MM.1S (cell line): ENCODE measurements around the gene RXRA.
A peak's percentile ranks its signal among the peaks of the same experiment; 100 is the strongest.

Source experiments
- DNase-seq: peaks from one replicate; pipeline ENCODE4 v3.0.0-alpha.2; 2015
- H2AFZ ChIP-seq: fragments of 300-600 bp; sonication (generic); 2 replicates; pipeline ENCODE4 v1.6.0; 2016; ENCODE audit warnings: antibody characterized with exemption, low read length
- H3F3A ChIP-seq: fragments of 300-600 bp; sonication (generic); 2 replicates; pipeline ENCODE4 v1.6.1; 2016; ENCODE audit warnings: mild to moderate bottlenecking, antibody characterized with exemption, low read length, moderate library complexity, mixed read lengths; ENCODE audit not compliant: insufficient read depth
- H3K27ac ChIP-seq: fragments of 300-600 bp; sonication (generic); 2 replicates; pipeline ENCODE4 v1.5.1; 2016; ENCODE audit warnings: mild to moderate bottlenecking, low read length
- H3K27me3 ChIP-seq: fragments of 300-600 bp; sonication (generic); replicated peaks from 2 replicates; pipeline ENCODE4 v1.6.0; 2016; ENCODE audit warnings: low read length; ENCODE audit not compliant: insufficient read depth
- H3K36me3 ChIP-seq: fragments of 300-600 bp; sonication (generic); replicated peaks from 2 replicates; pipeline ENCODE4 v1.6.1; 2016; ENCODE audit warnings: mild to moderate bottlenecking, low read length, mixed read lengths; ENCODE audit not compliant: insufficient read depth
- H3K4me1 ChIP-seq: fragments of 300-600 bp; sonication (generic); 2 replicates; pipeline ENCODE4 v1.6.1; 2016; ENCODE audit warnings: low read length, mixed read lengths
- H3K4me2 ChIP-seq: fragments of 300-600 bp; sonication (generic); 2 replicates; pipeline ENCODE4 v1.6.0; 2016; ENCODE audit warnings: low read depth, low read length
- H3K4me3 ChIP-seq: fragments of 300-600 bp; sonication (generic); 2 replicates; pipeline ENCODE4 v1.5.1; 2016; ENCODE audit warnings: low read length, mixed read lengths
- H3K79me2 ChIP-seq: fragments of 300-600 bp; sonication (generic); 2 replicates; pipeline ENCODE4 v1.6.1; 2016; ENCODE audit warnings: mixed run types, low read length, mixed read lengths
- H3K9ac ChIP-seq: fragments of 300-600 bp; sonication (generic); 2 replicates; pipeline ENCODE4 v1.6.1; 2016; ENCODE audit warnings: low read length, mixed read lengths
- H3K9me2 ChIP-seq: fragments of 300-600 bp; sonication (generic); replicated peaks from 2 replicates; pipeline ENCODE4 v1.6.1; 2016; ENCODE audit warnings: mild to moderate bottlenecking, low read length, mixed read lengths; ENCODE audit not compliant: insufficient read depth
- H3K9me3 ChIP-seq: fragments of 300-600 bp; sonication (generic); replicated peaks from 2 replicates; pipeline ENCODE4 v1.6.1; 2016; ENCODE audit warnings: mild to moderate bottlenecking, low read length, mixed read lengths; ENCODE audit not compliant: insufficient read depth
- H4K20me1 ChIP-seq: fragments of 300-600 bp; sonication (generic); 2 replicates; pipeline ENCODE4 v1.6.1; 2016; ENCODE audit warnings: mild to moderate bottlenecking, low read length, moderate library complexity, mixed read lengths; ENCODE audit not compliant: insufficient read depth
- CTCF ChIP-seq: fragments of 300-600 bp; sonication (generic); IDR thresholded peaks from 2 replicates; pipeline ENCODE4 v1.5.1; 2016; ENCODE audit warnings: antibody characterized with exemption, low read length, mixed read lengths
- EZH2 ChIP-seq: fragments of 300-600 bp; sonication (generic); optimal IDR thresholded peaks from 2 replicates; pipeline ENCODE3; 2017; ENCODE audit warnings: low read depth, mild to moderate bottlenecking, antibody characterized with exemption, low read length, mixed read lengths
- EZH2phosphoT487 ChIP-seq: fragments of 300-600 bp; sonication (generic); IDR thresholded peaks from 2 replicates; pipeline ENCODE4 v1.6.1; 2018; ENCODE audit warnings: antibody characterized with exemption, low read length

The RXRA gene

GRCh38 chr9:134380542-134381271 lies 54.5 kb downstream of the RXRA start:
- Histone ChIP-seq H3K9ac (no peak overlapping the region), H3K79me2 (no peaks in the 10 kb centered on the region), H3K27me3 (no peaks in the 10 kb centered on the region), H4K20me1 (no peaks in the 10 kb centered on the region), H3K27ac (no peak overlapping the region), H3K36me3 (no peaks in the 10 kb centered on the region), H3K9me3 (no peaks in the 10 kb centered on the region), H3F3A (no peaks in the 10 kb centered on the region), H3K9me2 (no peaks in the 10 kb centered on the region), H3K4me3 (no peak overlapping the region), H3K4me2 (no peak overlapping the region), H2AFZ (no peak overlapping the region), H3K4me1 (no peaks in the 10 kb centered on the region)
- no peak for DNase-seq
- TF ChIP-seq CTCF = no peak
- TF ChIP-seq EZH2phosphoT487 = no peak
- TF ChIP-seq EZH2 = no peak

GRCh38 chr9:134381272-134381661 lies 55.0 kb downstream of the RXRA start:
- no peaks in the 10 kb centered on the region for H3K36me3 ChIP-seq
- H3K27me3 ChIP-seq = no peaks in the 10 kb centered on the region
- no peaks in the 10 kb centered on the region for H3K4me1 ChIP-seq
- H3K9ac ChIP-seq = no peak overlapping the region
- H3K4me3 ChIP-seq = no peak overlapping the region
- H3K79me2 ChIP-seq = no peaks in the 10 kb centered on the region
- H2AFZ ChIP-seq = no peak overlapping the region
- H3K27ac ChIP-seq = no peak overlapping the region
- no peaks in the 10 kb centered on the region for H3F3A ChIP-seq
- no peak overlapping the region for H3K4me2 ChIP-seq
- H3K9me3 ChIP-seq = no peaks in the 10 kb centered on the region
- no peaks in the 10 kb centered on the region for H4K20me1 ChIP-seq
- no peak for TF ChIP-seq EZH2
- H3K9me2 ChIP-seq = no peaks in the 10 kb centered on the region
- DNase-seq = no peak

GRCh38 chr9:134381671-134382516 lies 55.6 kb downstream of the RXRA start:
- Histone ChIP-seq H3K4me3 (no peak overlapping the region), H3K4me2 (no peak overlapping the region), H3K9ac (no peak overlapping the region), H3K27me3 (no peaks in the 10 kb centered on the region), H3K79me2 (no peaks in the 10 kb centered on the region), H4K20me1 (no peaks in the 10 kb centered on the region), H2AFZ (no peak overlapping the region), H3K9me3 (no peaks in the 10 kb centered on the region), H3K27ac (no peak overlapping the region), H3F3A (no peaks in the 10 kb centered on the region), H3K4me1 (no peaks in the 10 kb centered on the region), H3K36me3 (no peaks in the 10 kb centered on the region), H3K9me2 (no peaks in the 10 kb centered on the region)
- DNase-seq = no peak
- no peak for TF ChIP-seq EZH2phosphoT487
- peak; percentile 19 for TF ChIP-seq CTCF
- TF ChIP-seq EZH2 = no peak
